GM13977 (cell line): ENCODE data around the gene PCIF1.

Experiments
- DNase-seq: peaks from one replicate; pipeline ENCODE4 v3.0.0; 2012; ENCODE audit warnings: low spot score
- CTCF ChIP-seq: IDR thresholded peaks from 2 replicates; pipeline ENCODE4 v1.5.1; 2012; ENCODE audit warnings: mild to moderate bottlenecking, control low read depth; ENCODE audit not compliant: insufficient read depth; ENCODE audit errors: extremely low read depth, missing control alignments
- in situ Hi-C: fragments of 300-500 bp; cut with MboI; formaldehyde crosslinking; loops from one replicate; pipeline ENCODE4 v1.12.0; 2022; ENCODE audit warnings: low sequenced_read_pairs, low pct_unique_long_range_greater_than_20kb, mixed read lengths, inconsistent platforms; ENCODE audit not compliant: unreplicated experiment

Gene PCIF1

GRCh38 chr20:45890985-45891983, 43.2 kb upstream of the PCIF1 start, which contains the start of the genes CTSA and NEURL2:
TSS of gene CTSA (plus strand) at chr20:45891335. CDS start at chr20:45891569, 234 bp downstream.
TSS of gene NEURL2 (minus strand) at chr20:45891208. CDS start at chr20:45890991, 217 bp downstream.
- peak; percentile 99 for DNase-seq
- in situ Hi-C loops, result no loop called here
- TF ChIP-seq CTCF, result no peak

DNA sequence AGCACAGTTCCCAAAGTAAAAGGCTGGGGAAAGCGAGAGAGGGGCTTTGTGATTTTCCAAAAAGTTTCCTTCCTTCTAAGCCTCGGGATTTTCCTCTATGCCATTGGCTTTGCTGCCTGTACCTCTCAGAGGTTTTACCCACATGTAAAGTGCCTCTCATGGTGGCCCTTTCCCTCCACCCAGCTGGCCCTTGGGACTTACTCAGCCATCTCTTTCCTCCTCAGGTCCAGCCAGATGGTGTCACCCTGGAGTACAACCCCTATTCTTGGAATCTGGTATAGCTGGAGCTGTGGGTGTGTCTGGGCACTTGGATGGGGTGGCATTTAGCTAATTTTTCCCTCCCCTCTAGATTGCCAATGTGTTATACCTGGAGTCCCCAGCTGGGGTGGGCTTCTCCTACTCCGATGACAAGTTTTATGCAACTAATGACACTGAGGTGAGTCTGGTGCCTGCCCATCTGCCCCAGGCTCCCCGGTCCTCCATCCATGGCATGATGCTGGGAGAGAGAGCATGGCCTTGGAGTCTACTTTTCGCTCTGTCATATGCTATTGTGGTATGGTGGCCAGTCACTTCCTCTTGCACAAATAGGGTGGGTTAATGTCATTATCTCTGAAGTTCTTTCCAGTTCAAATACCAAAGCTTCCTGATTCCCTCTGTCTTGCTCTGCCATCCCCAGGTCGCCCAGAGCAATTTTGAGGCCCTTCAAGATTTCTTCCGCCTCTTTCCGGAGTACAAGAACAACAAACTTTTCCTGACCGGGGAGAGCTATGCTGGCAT, 42.2 kb upstream of the PCIF1 start:
- DNase-seq, result no peak
- TF ChIP-seq CTCF, result no peak
- in situ Hi-C loops, result no loop called here

DNA sequence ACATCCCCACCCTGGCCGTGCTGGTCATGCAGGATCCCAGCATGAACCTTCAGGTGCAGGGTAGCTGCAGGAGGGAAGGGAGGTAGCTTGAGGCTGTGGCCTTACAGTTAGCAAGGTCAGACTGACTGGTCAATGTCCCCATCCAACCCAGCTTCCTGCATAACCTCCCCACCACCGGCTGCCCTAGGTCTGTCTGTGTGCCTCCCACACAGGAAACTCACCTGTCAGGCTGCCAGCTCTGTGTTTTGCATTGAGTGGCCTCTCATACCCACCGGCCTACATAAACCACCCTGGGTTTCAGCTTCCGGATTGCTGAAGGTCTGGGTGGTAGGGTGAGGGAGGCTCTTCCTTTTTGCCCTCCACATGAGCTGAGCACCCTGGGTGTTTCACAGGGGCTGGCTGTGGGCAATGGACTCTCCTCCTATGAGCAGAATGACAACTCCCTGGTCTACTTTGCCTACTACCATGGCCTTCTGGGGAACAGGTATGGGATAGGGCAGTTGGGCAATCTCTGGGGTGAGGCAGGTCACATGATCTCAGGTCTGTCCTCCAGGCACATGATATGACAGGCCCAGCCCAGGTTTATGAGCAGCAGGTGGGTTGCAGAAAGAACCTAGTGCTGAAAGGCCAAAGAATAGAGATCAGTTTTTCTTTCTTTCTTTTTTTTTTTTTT, 41.5 kb upstream of the PCIF1 start:
- DNase-seq, result no peak
- in situ Hi-C loops, result no loop called here
- TF ChIP-seq CTCF, result no peak

GRCh38 chr20:45893831-45894230, 40.7 kb upstream of the PCIF1 start:
- TF ChIP-seq CTCF, result no peak
- DNase-seq, result no peak
- in situ Hi-C loops, result no loop called here

GRCh38 chr20:45894797-45895196, 39.7 kb upstream of the PCIF1 start:
- TF ChIP-seq CTCF, result no peak
- DNase-seq, result no peak
- in situ Hi-C loops, result no loop called here

DNA sequence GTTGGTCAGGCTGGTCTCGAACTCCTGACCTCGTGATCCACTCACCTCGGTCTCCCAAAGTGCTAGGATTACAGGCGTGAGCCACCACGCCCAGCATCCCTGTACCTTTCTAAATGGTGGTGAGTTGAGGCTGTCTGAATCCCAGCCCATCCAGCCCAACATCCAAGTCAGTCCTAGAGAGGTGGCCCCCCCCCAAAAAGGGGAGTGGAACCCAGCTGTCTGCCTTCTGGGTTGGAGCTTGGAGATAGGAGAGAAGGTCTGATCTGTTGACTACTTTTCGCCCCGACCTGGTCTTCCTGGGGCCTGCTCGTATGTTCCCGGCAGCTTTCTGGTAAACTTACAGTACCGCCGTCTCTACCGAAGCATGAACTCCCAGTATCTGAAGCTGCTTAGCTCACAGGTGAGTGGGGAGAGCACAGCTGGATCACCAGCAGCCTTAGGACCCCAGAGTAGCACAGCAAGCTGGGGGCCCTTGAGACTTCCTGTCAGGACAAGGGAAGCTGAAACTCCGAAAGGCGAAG, 37.8 kb upstream of the PCIF1 start:
- no peak for TF ChIP-seq CTCF
- in situ Hi-C loops, result no loop called here
- no peak for DNase-seq
